DOHH2 (cell line): Measurements from ENCODE around the gene TNPO1.

Experiments
- H3F3A ChIP-seq: fragments of 200-600 bp; sonication (generic), shearing (Covaris generic); 2 replicates; pipeline ENCODE4 v1.6.0; 2016; ENCODE audit warnings: antibody characterized with exemption, mild to moderate bottlenecking; ENCODE audit not compliant: control insufficient read depth, insufficient read depth
- H3K27ac ChIP-seq: fragments of 200-600 bp; sonication (generic); 2 replicates; pipeline ENCODE4 v1.5.1; 2014; ENCODE audit warnings: low read depth, mild to moderate bottlenecking, low read length, moderate library complexity
- H3K27me3 ChIP-seq: fragments of 200-600 bp; sonication (generic); 2 replicates; pipeline ENCODE4 v1.6.1; 2014; ENCODE audit warnings: mild to moderate bottlenecking, low read length, mixed read lengths; ENCODE audit not compliant: control insufficient read depth
- H3K36me3 ChIP-seq: fragments of 200-600 bp; sonication (generic); 2 replicates; pipeline ENCODE4 v1.6.1; 2014; ENCODE audit warnings: mild to moderate bottlenecking, low read length, moderate library complexity, mixed read lengths; ENCODE audit not compliant: control insufficient read depth
- H3K4me1 ChIP-seq: fragments of 200-600 bp; sonication (generic); 2 replicates; pipeline ENCODE4 v1.6.1; 2014; ENCODE audit warnings: mild to moderate bottlenecking, low read length, mixed read lengths; ENCODE audit not compliant: control insufficient read depth
- H3K4me2 ChIP-seq: fragments of 200-600 bp; sonication (generic); 2 replicates; pipeline ENCODE4 v1.6.0; 2014; ENCODE audit warnings: mild to moderate bottlenecking, low read length, moderate library complexity
- H3K4me3 ChIP-seq: fragments of 200-600 bp; sonication (generic); 2 replicates; pipeline ENCODE4 v1.5.1; 2014; ENCODE audit warnings: mild to moderate bottlenecking, low read length, mixed read lengths
- H3K79me2 ChIP-seq: fragments of 200-600 bp; sonication (generic); 2 replicates; pipeline ENCODE4 v1.6.1; 2014; ENCODE audit warnings: mild to moderate bottlenecking, low read length, mixed read lengths; ENCODE audit not compliant: control insufficient read depth
- H3K9me2 ChIP-seq: fragments of 200-600 bp; sonication (generic); replicated peaks from 2 replicates; pipeline ENCODE4 v1.6.1; 2014; ENCODE audit warnings: mild to moderate bottlenecking, low read length, mixed read lengths; ENCODE audit not compliant: control insufficient read depth
- H3K9me3 ChIP-seq: fragments of 200-600 bp; sonication (generic); 2 replicates; pipeline ENCODE4 v1.6.1; 2014; ENCODE audit warnings: antibody characterized with exemption, low read length, mixed read lengths; ENCODE audit not compliant: control insufficient read depth, insufficient read depth
- H4K20me1 ChIP-seq: fragments of 200-600 bp; sonication (generic); 2 replicates; pipeline ENCODE4 v1.6.0; 2014; ENCODE audit warnings: low read depth, mild to moderate bottlenecking, antibody characterized with exemption, low read length, moderate library complexity; ENCODE audit not compliant: control insufficient read depth, insufficient read depth
- CTCF ChIP-seq: fragments of 200-600 bp; sonication (generic); IDR thresholded peaks from one replicate; pipeline ENCODE4 v1.5.1; 2014; ENCODE audit warnings: antibody characterized with exemption, mild to moderate bottlenecking, low read depth, low read length; ENCODE audit not compliant: poor library complexity, severe bottlenecking
- EZH2phosphoT487 ChIP-seq: fragments of 200-600 bp; sonication (generic); IDR thresholded peaks from 2 replicates; pipeline ENCODE4 v1.6.1; 2017; ENCODE audit warnings: borderline replicate concordance, mild to moderate bottlenecking, antibody characterized with exemption, low read length, moderate library complexity, mixed read lengths

Gene TNPO1

DNA sequence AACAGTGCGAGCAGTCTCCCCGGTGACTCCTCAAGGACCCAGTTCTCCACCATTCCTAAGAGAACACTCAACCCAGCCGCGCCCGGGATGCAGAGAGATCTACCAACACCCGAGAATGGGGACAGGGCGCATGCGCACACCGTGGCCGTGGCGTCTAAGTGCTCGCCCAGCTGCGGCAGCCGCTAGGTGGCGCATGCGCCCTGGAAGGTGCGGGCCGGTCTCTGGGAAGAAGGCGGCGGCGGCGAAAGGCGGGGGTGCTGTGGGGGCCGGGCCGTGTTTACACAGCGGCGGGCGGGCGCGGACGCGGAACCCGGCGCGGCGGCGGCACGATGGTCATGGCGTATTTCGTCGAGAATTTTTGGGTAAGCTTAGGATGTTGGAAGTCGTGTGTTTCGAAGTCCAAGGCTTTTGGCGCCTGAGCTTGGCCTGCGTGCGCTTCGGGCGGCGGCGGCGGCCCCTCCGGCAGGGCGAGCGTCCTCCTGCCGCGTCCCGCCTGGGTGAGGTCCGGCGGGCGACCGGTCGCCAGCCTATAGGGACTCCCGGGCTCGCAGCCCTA is 139.4 kb downstream of the TNPO1 start, which contains the start of gene FCHO2:
Gene FCHO2, plus strand, starts transcription at position 274 of the 556 bp plus-strand sequence. Its CDS starts 56 bp downstream, at position 330.
- TF ChIP-seq CTCF (peak; percentile 79), EZH2phosphoT487 (no peak)
- H4K20me1 ChIP-seq = no peaks in the 10 kb centered on the region
- H3K27ac ChIP-seq = no peak within 1 kb of the TSS
- peak within 1 kb of the TSS; percentile 77 for H3K4me2 ChIP-seq
- H3K4me3 ChIP-seq = peak within 1 kb of the TSS; percentile 78
- H3K9me3 ChIP-seq = no peaks in the 10 kb centered on the region
- H3K79me2 ChIP-seq = peaks cover 26% of the 10 kb centered on the region
- no peaks in the 10 kb centered on the region for H3F3A ChIP-seq
- peaks cover 4% of the 10 kb centered on the region for H3K27me3 ChIP-seq
- no peaks in the 10 kb centered on the region for H3K36me3 ChIP-seq
- no peaks in the 10 kb centered on the region for H3K9me2 ChIP-seq
- H3K4me1 ChIP-seq = peaks cover 24% of the 10 kb centered on the region

DNA sequence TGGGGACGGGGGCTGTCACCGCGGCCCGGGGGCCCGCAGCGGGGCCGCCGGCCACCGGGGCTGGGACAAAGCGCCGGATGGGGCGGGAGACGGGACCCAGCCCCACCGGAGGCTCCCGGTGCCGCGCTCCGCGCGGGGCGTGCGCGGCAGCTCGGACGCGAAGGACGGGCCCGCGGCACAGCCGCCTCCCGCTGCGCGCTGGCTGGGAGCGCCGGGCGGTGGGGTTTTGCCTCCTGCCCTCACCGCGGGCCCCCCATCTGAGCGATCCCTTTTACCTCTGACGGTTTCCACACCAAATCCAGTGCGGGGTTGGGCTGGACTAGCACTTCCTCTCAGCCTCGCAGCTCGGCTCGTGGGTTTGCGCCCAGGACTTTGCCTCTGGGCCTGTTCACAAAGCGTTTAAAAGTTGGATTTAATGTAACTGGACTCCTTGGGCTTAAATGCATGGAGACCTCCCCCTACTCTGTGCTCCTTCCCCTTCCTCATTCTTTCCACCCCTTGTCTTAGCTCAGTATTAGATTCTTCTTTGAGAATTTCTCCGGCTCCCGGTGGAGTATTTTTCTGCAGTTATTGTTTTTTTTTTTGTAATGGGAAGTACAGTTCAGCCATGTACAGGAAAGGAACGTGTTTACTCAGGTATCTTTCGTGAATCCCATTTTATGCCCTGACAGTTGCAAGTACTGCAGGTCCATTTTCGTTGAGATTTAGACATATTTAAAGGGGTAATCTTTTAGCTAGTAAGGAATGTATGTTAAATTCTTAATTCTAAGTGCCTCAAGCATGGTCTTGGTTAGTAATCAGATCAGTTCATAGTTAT is 140.1 kb downstream of the TNPO1 start:
- Histone ChIP-seq H3K4me1 (peaks cover 24% of the 10 kb centered on the region), H3K4me2 (peak overlapping the region; percentile 77), H3K27me3 (peaks cover 4% of the 10 kb centered on the region), H4K20me1 (no peaks in the 10 kb centered on the region), H3K9me2 (no peaks in the 10 kb centered on the region), H3K36me3 (no peaks in the 10 kb centered on the region), H3K27ac (no peak overlapping the region), H3K9me3 (no peaks in the 10 kb centered on the region), H3K79me2 (peaks cover 26% of the 10 kb centered on the region), H3K4me3 (peak overlapping the region; percentile 78), H3F3A (no peaks in the 10 kb centered on the region)
- TF ChIP-seq EZH2phosphoT487 (no peak), CTCF (no peak)

DNA sequence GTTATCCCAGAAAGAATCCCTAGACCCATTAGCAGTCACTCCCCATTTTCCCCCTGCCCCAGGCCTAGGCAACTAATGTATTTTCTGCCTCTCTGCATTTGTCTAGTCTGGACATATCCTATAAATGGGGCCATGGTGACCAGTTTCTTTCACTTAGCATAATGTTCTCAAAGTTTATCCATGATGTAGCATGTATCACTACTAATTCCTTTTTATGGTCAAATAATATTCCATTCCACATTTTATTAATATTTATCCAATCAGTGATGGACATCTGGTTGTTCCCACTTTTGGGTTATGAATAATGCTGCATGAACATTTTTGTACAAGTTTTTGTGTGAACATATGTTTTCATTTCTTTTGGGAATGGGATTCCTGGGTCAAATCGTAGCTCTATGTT is 140.9 kb downstream of the TNPO1 start:
- H3K27ac ChIP-seq = no peak overlapping the region

More for the DNA sequence above, 140.9 kb downstream of the TNPO1 start:
- Histone ChIP-seq H3K27me3 (peaks cover 4% of the 10 kb centered on the region), H3K4me2 (peak overlapping the region; percentile 77), H3K4me1 (peaks cover 16% of the 10 kb centered on the region), H3K36me3 (no peaks in the 10 kb centered on the region), H3K9me3 (no peaks in the 10 kb centered on the region), H3K9me2 (no peaks in the 10 kb centered on the region), H3K4me3 (peak overlapping the region; percentile 78), H3F3A (no peaks in the 10 kb centered on the region), H3K79me2 (peaks cover 26% of the 10 kb centered on the region), H4K20me1 (no peaks in the 10 kb centered on the region)
- no peak for TF ChIP-seq CTCF
- TF ChIP-seq EZH2phosphoT487 = no peak
